ENCODE results near the gene UVRAG.

UVRAG gene

DNA sequence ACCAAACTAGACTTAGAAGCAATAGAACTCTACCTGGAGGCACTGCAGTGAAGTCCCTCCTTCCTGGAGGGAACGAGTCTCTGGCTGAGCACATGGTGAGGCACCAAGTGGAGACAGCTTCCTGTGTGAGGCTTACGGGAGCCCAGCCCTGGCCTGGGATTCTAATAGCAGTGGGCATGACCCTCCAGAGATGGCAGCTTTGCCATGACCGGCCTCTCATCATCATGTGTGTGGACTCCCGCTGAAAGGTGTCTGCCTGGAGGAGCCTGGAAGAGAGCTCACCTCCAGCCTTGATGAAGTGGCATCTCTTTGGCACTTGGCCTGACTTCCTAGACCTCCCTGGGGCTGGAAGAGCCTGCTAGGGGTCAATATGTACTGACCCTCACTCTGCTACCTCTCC is 38.5 kb upstream of the UVRAG start:
- H3K4me3 ChIP-seq (ENCODE audit: low read depth, low read length): no peak overlapping the region
- no peak for TF ChIP-seq CTCF (IDR thresholded peaks at IDR 0.05; ENCODE audit: low read depth, low read length)
- no peaks in the 10 kb centered on the region for H3K4me1 ChIP-seq
- no peaks in the 10 kb centered on the region for H3K27me3 ChIP-seq
- H3K36me3 ChIP-seq: no peaks in the 10 kb centered on the region
- DNase-seq: no peak
- no peaks in the 10 kb centered on the region for H3K9me3 ChIP-seq

GRCh38 chr11:75777461-75778110 is 37.4 kb upstream of the UVRAG start:
- Histone ChIP-seq H3K4me1 (no peaks in the 10 kb centered on the region), H3K36me3 (no peaks in the 10 kb centered on the region), H3K27me3 (no peaks in the 10 kb centered on the region), H3K9me3 (no peaks in the 10 kb centered on the region), H3K4me3 (ENCODE audit: low read depth, low read length) (no peak overlapping the region)
- DNase-seq: no peak
- no peak for TF ChIP-seq CTCF (IDR thresholded peaks at IDR 0.05; ENCODE audit: low read depth, low read length)

DNA sequence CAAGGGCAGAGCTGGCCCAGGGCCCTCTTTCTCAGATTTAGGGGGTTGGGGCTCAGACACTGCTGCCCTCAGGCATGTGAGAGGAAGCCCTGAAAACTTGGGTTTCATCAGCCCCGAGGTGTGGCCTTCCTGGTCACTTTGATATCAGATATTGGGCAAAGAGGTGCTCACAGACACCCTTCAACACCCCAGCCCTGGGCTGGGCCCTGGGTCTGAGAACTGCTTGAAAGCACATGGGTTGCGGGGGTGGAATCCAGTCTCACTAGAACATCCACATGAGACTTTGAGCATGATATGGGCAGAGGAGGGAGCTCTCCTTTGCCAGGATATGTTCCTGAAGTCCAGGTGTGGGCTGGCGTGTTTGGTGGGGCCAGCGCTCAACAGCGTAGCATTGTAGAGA is 36.0 kb upstream of the UVRAG start:
- H3K27me3 ChIP-seq: no peaks in the 10 kb centered on the region
- H3K4me1 ChIP-seq: no peaks in the 10 kb centered on the region
- TF ChIP-seq CTCF (IDR thresholded peaks at IDR 0.05; ENCODE audit: low read depth, low read length): no peak
- H3K4me3 ChIP-seq (ENCODE audit: low read depth, low read length): no peak overlapping the region
- H3K36me3 ChIP-seq: no peaks in the 10 kb centered on the region
- no peaks in the 10 kb centered on the region for H3K9me3 ChIP-seq
- DNase-seq: no peak

- H3K27me3 ChIP-seq: no peaks in the 10 kb centered on the region
- no peaks in the 10 kb centered on the region for H3K4me1 ChIP-seq
- DNase-seq: no peak
- no peaks in the 10 kb centered on the region for H3K36me3 ChIP-seq
- no peak for TF ChIP-seq CTCF (IDR thresholded peaks at IDR 0.05; ENCODE audit: low read depth, low read length)
- H3K4me3 ChIP-seq (ENCODE audit: low read depth, low read length): no peak overlapping the region
- H3K9me3 ChIP-seq: no peaks in the 10 kb centered on the region
Observed at GRCh38 chr11:75779960-75780359, 35.0 kb upstream of the UVRAG start.

- DNase-seq: no peak
- no peaks in the 10 kb centered on the region for H3K27me3 ChIP-seq
- no peaks in the 10 kb centered on the region for H3K36me3 ChIP-seq
- no peaks in the 10 kb centered on the region for H3K9me3 ChIP-seq
- TF ChIP-seq CTCF (IDR thresholded peaks at IDR 0.05; ENCODE audit: low read depth, low read length): no peak
- no peak overlapping the region for H3K4me3 ChIP-seq (ENCODE audit: low read depth, low read length)
- H3K4me1 ChIP-seq: no peaks in the 10 kb centered on the region
Observed at GRCh38 chr11:75780888-75781287, 34.1 kb upstream of the UVRAG start.

- H3K36me3 ChIP-seq: no peaks in the 10 kb centered on the region
- no peaks in the 10 kb centered on the region for H3K4me1 ChIP-seq
- no peaks in the 10 kb centered on the region for H3K9me3 ChIP-seq
- no peak overlapping the region for H3K4me3 ChIP-seq (ENCODE audit: low read depth, low read length)
- H3K27me3 ChIP-seq: no peaks in the 10 kb centered on the region
- no peak for DNase-seq
- TF ChIP-seq CTCF (IDR thresholded peaks at IDR 0.05; ENCODE audit: low read depth, low read length): no peak
Observed at GRCh38 chr11:75781296-75781695, 33.7 kb upstream of the UVRAG start.
